Measurements from ENCODE around the gene ANKRD44. TPM values are rescaled to one million over a fixed set of nuclear protein-coding genes. Genes with fewer than 3 reads are reported as not detected.

ANKRD44 gene
- total and polyA plus RNA-seq, 5 experiments from 2014 or later, result 85.8 to 279 (median 96.1) TPM

GRCh38 chr2:197269815-197270214 lies 40.8 kb downstream of the ANKRD44 start:
- Mint-ChIP-seq H3K4me3 (peak overlapping the region; percentile 4 to 77 (median 62)), H3K27me3 (no peaks in the 10 kb centered on the region), H3K9me3 (no peaks in the 10 kb centered on the region), H3K36me3 (peaks cover 6 to 9% (median 6%) of the 10 kb centered on the region in 3 donors), H3K27ac (peak overlapping the region; percentile 76 to 99 (median 92)), H3K4me1 (peaks cover 46 to 98% (median 97%) of the 10 kb centered on the region in 4 donors)
- ATAC-seq (no peak), DNase-seq (no peak)
- POLR2A ChIA-PET, result interaction anchor here (0.9 to 10.5 kb wide), 5 partner anchors 8 to 37 kb away, joined by 3 to 102 read pairs (median 4); partner anchors contain the start of gene ANKRD44

GRCh38 chr2:197268786-197269584 lies 41.6 kb downstream of the ANKRD44 start:
- Mint-ChIP-seq H3K36me3 (peaks cover 6 to 8% (median 6%) of the 10 kb centered on the region in 3 donors), H3K27me3 (no peaks in the 10 kb centered on the region), H3K4me3 (peak overlapping the region; percentile 4 to 77 (median 56)), H3K27ac (peak overlapping the region; percentile 76 to 99 (median 92)), H3K9me3 (no peaks in the 10 kb centered on the region), H3K4me1 (peaks cover 41 to 98% (median 97%) of the 10 kb centered on the region in 4 donors)
- peak in 2 of 10 donors; percentile 33 to 36 for DNase-seq
- POLR2A ChIA-PET, result interaction anchor here (0.7 to 10.5 kb wide), 6 partner anchors 9 to 72 kb away, joined by 3 to 102 read pairs (median 3); partner anchors contain the start of gene ANKRD44
- ATAC-seq, result peak; percentile 49 to 51

DNA sequence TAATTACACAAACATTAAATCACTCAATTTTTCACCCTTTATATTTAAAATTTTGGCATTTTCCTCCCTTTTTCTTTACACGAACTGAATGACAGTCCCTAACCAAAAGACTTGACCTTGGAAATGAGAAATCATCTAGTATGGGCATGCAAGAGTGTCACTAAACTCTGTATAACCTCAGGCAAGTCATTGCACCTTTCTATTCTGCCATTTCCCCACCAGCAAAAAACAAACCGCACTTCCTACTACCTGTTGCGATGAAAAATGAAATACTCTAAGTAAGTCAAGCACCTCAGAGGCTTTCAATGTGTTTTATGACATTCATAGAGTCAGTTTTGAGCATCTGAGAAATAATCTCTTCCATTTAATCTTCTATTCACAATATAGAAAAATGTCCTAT lies 44.1 kb downstream of the ANKRD44 start:
- peak overlapping the region; percentile 36 to 82 (median 74) for H3K4me3 Mint-ChIP-seq
- peak overlapping the region; percentile 76 to 99 (median 91) for H3K27ac Mint-ChIP-seq
- H3K4me1 Mint-ChIP-seq, result peaks cover 49 to 100% (median 100%) of the 10 kb centered on the region in 4 donors
- no peaks in the 10 kb centered on the region for H3K27me3 Mint-ChIP-seq
- H3K9me3 Mint-ChIP-seq, result no peaks in the 10 kb centered on the region
- H3K36me3 Mint-ChIP-seq, result peaks cover 5 to 9% (median 6%) of the 10 kb centered on the region in 3 donors
- ATAC-seq (peak; percentile 69 to 80), DNase-seq (peak in 5 of 10 donors; percentile 41 to 65 (median 60))
- POLR2A ChIA-PET, result interaction anchor here (0.6 to 10.5 kb wide), 12 partner anchors 10 to 68 kb away, joined by 3 to 102 read pairs (median 4); partner anchors contain the start of gene ANKRD44

DNA sequence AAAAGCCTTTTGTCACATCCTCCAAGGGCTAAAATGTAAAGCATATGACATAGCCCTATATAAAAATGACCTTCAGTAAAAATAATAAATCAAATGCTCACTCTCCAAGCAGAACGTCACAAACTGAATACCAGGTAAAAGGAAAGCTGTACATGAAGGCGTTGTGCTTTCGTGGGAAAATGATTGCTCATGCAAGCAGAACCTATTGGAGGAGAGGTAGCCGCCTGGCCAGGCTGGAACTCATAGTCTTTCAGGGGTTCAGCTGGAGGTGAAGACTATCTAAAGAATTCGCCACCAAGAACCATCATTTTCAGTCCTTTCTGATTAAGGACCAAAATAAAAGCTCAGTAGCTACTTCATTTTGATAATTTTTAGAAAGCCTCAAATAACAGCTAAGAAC lies 44.7 kb downstream of the ANKRD44 start:
- Mint-ChIP-seq H3K36me3 (peaks cover 5 to 9% (median 6%) of the 10 kb centered on the region in 3 donors), H3K4me3 (peak overlapping the region; percentile 36 to 82 (median 74)), H3K4me1 (peaks cover 49 to 98% (median 97%) of the 10 kb centered on the region in 4 donors), H3K27ac (peak overlapping the region; percentile 76 to 99 (median 91)), H3K27me3 (no peaks in the 10 kb centered on the region), H3K9me3 (no peaks in the 10 kb centered on the region)
- peak in 1 of 2 donors; percentile 7 for ATAC-seq
- no peak for DNase-seq
- POLR2A ChIA-PET, result interaction anchor here (0.6 to 10.5 kb wide), 12 partner anchors 10 to 70 kb away, joined by 3 to 102 read pairs (median 7); partner anchors contain the start of gene ANKRD44

DNA sequence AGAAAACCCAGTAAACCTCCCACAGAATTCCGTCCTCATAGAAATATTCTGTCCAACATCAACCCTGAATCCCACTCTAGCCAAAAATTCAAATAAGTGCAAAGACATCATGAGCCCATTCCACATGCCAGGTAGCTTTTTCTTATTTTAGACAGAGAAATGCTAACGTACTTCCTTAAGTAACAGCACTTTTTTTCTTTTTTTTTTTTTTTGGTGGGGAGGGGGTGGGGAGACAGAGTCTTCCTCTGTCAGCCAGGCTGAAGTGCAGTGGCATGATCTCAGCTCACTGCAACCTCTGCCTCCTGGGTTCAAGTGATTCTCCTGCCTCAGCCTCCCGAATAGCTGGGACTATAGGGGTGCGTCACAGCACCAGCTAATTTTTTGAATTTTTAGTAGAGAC lies 45.5 kb downstream of the ANKRD44 start:
- Mint-ChIP-seq H3K9me3 (no peaks in the 10 kb centered on the region), H3K4me1 (peaks cover 43 to 92% (median 89%) of the 10 kb centered on the region in 4 donors), H3K4me3 (peak overlapping the region; percentile 46 to 82 (median 74)), H3K27ac (peak overlapping the region; percentile 76 to 99 (median 93)), H3K27me3 (no peaks in the 10 kb centered on the region), H3K36me3 (peaks cover 0 to 9% (median 5%) of the 10 kb centered on the region in 3 donors)
- DNase-seq, result no peak
- POLR2A ChIA-PET, result interaction anchor here (0.6 to 10.5 kb wide), 14 partner anchors 9 to 184 kb away, joined by 3 to 102 read pairs (median 10); partner anchors contain the start of gene ANKRD44
- ATAC-seq, result no peak

DNA sequence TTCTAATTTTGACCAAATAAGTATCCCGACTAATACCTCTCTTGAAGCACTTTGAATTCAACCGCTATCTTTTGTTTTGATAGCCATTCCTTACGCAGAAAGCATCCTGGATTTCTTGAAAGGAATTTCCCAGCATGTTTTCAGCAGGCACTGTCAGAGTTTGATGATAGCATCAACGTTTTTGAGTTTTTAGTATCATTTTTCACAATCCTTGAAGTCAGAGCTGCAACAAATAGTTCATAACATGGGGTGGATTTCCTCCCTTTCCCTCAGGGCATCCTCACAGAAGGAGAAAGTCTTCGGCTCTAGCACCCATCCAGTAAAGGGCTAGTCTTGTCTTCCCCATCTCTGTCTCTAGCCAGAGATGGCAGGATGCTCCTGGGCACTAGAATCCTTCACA lies 46.2 kb downstream of the ANKRD44 start:
- no peaks in the 10 kb centered on the region for H3K27me3 Mint-ChIP-seq
- H3K4me3 Mint-ChIP-seq, result peak overlapping the region; percentile 38 to 77 (median 68)
- H3K9me3 Mint-ChIP-seq, result no peaks in the 10 kb centered on the region
- H3K27ac Mint-ChIP-seq, result peak overlapping the region; percentile 85 to 99 (median 94)
- ATAC-seq (no peak), DNase-seq (no peak)
- H3K36me3 Mint-ChIP-seq, result peaks cover 0 to 12% (median 5%) of the 10 kb centered on the region in 3 donors
- peaks cover 41 to 90% (median 88%) of the 10 kb centered on the region in 4 donors for H3K4me1 Mint-ChIP-seq
- POLR2A ChIA-PET, result interaction anchor here (0.6 to 10.5 kb wide), 14 partner anchors 8 to 185 kb away, joined by 3 to 102 read pairs (median 8); partner anchors contain the start of gene ANKRD44

- peak overlapping the region; percentile 85 to 99 (median 94) for H3K27ac Mint-ChIP-seq
- POLR2A ChIA-PET, result interaction anchor here (1.0 to 10.5 kb wide), 7 partner anchors 10 to 65 kb away, joined by 4 to 102 read pairs (median 7); partner anchors contain the start of gene ANKRD44
- H3K27me3 Mint-ChIP-seq, result no peaks in the 10 kb centered on the region
- peak overlapping the region in 8 of 10 donors; percentile 23 to 77 (median 72) for H3K4me3 Mint-ChIP-seq
- no peaks in the 10 kb centered on the region for H3K9me3 Mint-ChIP-seq
- ATAC-seq (peak in 1 of 2 donors; percentile 6), DNase-seq (no peak)
- H3K4me1 Mint-ChIP-seq, result peaks cover 43 to 90% (median 87%) of the 10 kb centered on the region in 4 donors
- H3K36me3 Mint-ChIP-seq, result peaks cover 0 to 17% (median 10%) of the 10 kb centered on the region in 3 donors
These were observed 47.5 kb downstream of the ANKRD44 start for GRCh38 chr2:197263077-197263476.

GRCh38 chr2:197261808-197262226 lies 48.8 kb downstream of the ANKRD44 start:
- DNase-seq (no peak), ATAC-seq (peak; percentile 23 to 42)
- H3K36me3 Mint-ChIP-seq, result peaks cover 0 to 16% (median 7%) of the 10 kb centered on the region in 3 donors
- peaks cover 40 to 87% (median 84%) of the 10 kb centered on the region in 4 donors for H3K4me1 Mint-ChIP-seq
- peak overlapping the region; percentile 85 to 99 (median 94) for H3K27ac Mint-ChIP-seq
- peak overlapping the region; percentile 31 to 76 (median 67) for H3K4me3 Mint-ChIP-seq
- H3K9me3 Mint-ChIP-seq, result no peaks in the 10 kb centered on the region
- POLR2A ChIA-PET, result interaction anchor here (0.6 to 5.0 kb wide), 10 partner anchors 15 to 64 kb away, joined by 3 to 33 read pairs (median 4); no protein-coding TSS in a partner anchor
- no peaks in the 10 kb centered on the region for H3K27me3 Mint-ChIP-seq

GRCh38 chr2:197259470-197259999 lies 51.0 kb downstream of the ANKRD44 start:
- Mint-ChIP-seq H3K27me3 (no peaks in the 10 kb centered on the region), H3K27ac (peak overlapping the region in 9 of 10 donors; percentile 52 to 100 (median 84)), H3K4me3 (peak overlapping the region in 7 of 10 donors; percentile 27 to 64 (median 55)), H3K4me1 (peaks cover 46 to 87% (median 84%) of the 10 kb centered on the region in 4 donors), H3K9me3 (no peaks in the 10 kb centered on the region), H3K36me3 (peaks cover 0 to 16% (median 7%) of the 10 kb centered on the region in 3 donors)
- DNase-seq, result no peak
- POLR2A ChIA-PET, result interaction anchor here (0.8 to 6.0 kb wide), 5 partner anchors 17 to 54 kb away, joined by 3 to 59 read pairs (median 3); partner anchors contain the start of gene ANKRD44
- no peak for ATAC-seq

- H3K9me3 Mint-ChIP-seq, result no peaks in the 10 kb centered on the region
- H3K4me1 Mint-ChIP-seq, result peaks cover 47 to 87% (median 83%) of the 10 kb centered on the region in 4 donors
- POLR2A ChIA-PET, result interaction anchor here (0.9 to 6.0 kb wide), 4 partner anchors 16 to 53 kb away, joined by 3 to 59 read pairs (median 4); partner anchors contain the start of gene ANKRD44
- H3K36me3 Mint-ChIP-seq, result peaks cover 0 to 13% (median 7%) of the 10 kb centered on the region in 3 donors
- no peak for ATAC-seq
- peak overlapping the region in 8 of 10 donors; percentile 43 to 64 (median 53) for H3K4me3 Mint-ChIP-seq
- peak overlapping the region; percentile 52 to 100 (median 85) for H3K27ac Mint-ChIP-seq
- no peaks in the 10 kb centered on the region for H3K27me3 Mint-ChIP-seq
- DNase-seq, result no peak
These were observed 52.0 kb downstream of the ANKRD44 start for GRCh38 chr2:197258580-197258979.

DNA sequence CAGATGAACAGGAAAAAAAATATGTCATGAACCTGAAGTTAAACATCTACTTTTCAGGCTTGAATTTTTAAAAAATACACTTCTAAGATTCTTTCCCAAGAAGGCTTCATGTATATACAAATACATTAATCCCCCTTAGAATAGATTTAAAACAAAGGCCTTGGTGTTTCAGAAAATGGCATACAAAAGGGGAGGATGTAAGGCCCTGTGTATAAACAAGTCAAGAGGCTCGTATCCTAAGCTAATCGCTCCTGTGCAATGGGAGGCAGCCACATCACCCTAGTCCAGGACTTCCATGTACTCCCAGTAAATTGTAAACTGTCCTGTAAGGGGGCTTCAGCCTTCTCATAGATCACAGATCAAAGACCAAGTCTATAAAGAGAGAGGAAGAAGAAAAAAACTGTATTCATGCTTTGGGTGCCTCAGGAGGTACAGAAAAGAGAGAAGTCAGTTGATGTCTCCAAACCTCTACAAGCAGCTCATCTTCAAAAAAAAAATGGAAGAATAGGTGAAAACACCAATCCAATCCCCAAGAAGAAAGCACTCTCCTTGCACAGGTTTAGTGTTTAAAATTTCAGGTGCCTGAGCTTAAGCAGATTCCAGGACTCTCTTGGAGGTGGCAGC lies 53.9 kb downstream of the ANKRD44 start:
- no peaks in the 10 kb centered on the region for H3K9me3 Mint-ChIP-seq
- peaks cover 37 to 84% (median 73%) of the 10 kb centered on the region in 4 donors for H3K4me1 Mint-ChIP-seq
- DNase-seq (peak in 3 of 10 donors; percentile 43 to 48 (median 45)), ATAC-seq (peak; percentile 12 to 27)
- POLR2A ChIA-PET, result interaction anchor here (0.5 to 6.0 kb wide), 23 partner anchors 9 to 66 kb away, joined by 3 to 59 read pairs (median 4); partner anchors contain the start of gene ANKRD44
- peak overlapping the region; percentile 90 to 100 (median 96) for H3K27ac Mint-ChIP-seq
- H3K4me3 Mint-ChIP-seq, result peak overlapping the region; percentile 70 to 86 (median 80)
- peaks cover 0 to 9% (median 5%) of the 10 kb centered on the region in 3 donors for H3K36me3 Mint-ChIP-seq
- H3K27me3 Mint-ChIP-seq, result no peaks in the 10 kb centered on the region

Measured in naive thymus-derived CD8-positive, alpha-beta T cell (primary cell).